Measurements from ENCODE around the gene S100A9. TPM values are rescaled to one million over a fixed set of nuclear protein-coding genes. Genes with fewer than 3 reads are reported as not detected.

Gene S100A9
- total and polyA plus RNA-seq, 4 donors: 394 to 16,342 (median 659) TPM

DNA sequence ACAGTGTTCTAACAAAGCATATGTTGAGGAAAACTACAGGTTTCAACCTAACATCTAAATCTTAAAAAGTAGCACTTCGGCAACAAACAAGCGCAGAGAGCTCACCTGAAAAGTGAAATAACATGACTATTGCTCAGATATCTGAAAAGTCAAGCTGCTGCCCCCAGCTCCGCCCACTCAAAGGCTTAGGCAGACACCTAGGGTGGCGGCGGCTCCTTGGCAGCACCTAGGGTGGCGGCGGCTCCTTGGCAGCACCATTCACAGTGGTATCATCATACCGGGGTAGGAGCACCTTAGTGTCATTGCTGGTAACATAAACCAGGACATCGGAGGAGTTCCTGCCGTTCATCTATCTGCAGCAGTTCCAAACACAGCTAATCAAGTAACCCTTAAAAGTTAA is 21.9 kb downstream of the S100A9 start:
- TF ChIP-seq, protein P1, sequence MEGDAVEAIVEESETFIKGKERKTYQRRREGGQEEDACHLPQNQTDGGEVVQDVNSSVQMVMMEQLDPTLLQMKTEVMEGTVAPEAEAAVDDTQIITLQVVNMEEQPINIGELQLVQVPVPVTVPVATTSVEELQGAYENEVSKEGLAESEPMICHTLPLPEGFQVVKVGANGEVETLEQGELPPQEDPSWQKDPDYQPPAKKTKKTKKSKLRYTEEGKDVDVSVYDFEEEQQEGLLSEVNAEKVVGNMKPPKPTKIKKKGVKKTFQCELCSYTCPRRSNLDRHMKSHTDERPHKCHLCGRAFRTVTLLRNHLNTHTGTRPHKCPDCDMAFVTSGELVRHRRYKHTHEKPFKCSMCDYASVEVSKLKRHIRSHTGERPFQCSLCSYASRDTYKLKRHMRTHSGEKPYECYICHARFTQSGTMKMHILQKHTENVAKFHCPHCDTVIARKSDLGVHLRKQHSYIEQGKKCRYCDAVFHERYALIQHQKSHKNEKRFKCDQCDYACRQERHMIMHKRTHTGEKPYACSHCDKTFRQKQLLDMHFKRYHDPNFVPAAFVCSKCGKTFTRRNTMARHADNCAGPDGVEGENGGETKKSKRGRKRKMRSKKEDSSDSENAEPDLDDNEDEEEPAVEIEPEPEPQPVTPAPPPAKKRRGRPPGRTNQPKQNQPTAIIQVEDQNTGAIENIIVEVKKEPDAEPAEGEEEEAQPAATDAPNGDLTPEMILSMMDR (IDR thresholded peaks at IDR 0.05; ENCODE audit: control extremely low read depth, extremely low read depth): no peak
- no peak for DNase-seq
- H3K9me3 ChIP-seq (ENCODE audit: control insufficient read depth in 4 of 4, insufficient read depth in 3 of 4, low read length in 3 of 4): peaks cover 0 to 7% (median 2%) of the 10 kb centered on the region in 4 donors
- H3K27me3 ChIP-seq (ENCODE audit: control insufficient read depth in 3 of 3, insufficient read depth in 3 of 3, low read length in 2 of 3): no peaks in the 10 kb centered on the region
- no peak overlapping the region for H3K27ac ChIP-seq (ENCODE audit: low read depth in 1 of 2, low read length in 1 of 2)
- peaks cover 0 to 2% (median 0%) of the 10 kb centered on the region in 5 donors for H3K4me1 ChIP-seq (ENCODE audit: control insufficient read depth in 5 of 5, insufficient read depth in 5 of 5, low read length in 5 of 5)
- no peak overlapping the region for H3K9ac ChIP-seq (ENCODE audit: insufficient read depth in 1 of 2, low read length in 2 of 2)
- no peak overlapping the region for H3K4me3 ChIP-seq
- no peaks in the 10 kb centered on the region for H3K36me3 ChIP-seq (ENCODE audit: control insufficient read depth in 4 of 4, insufficient read depth in 4 of 4, low read length in 4 of 4)
- 90 to 93% methylated on average over 10 of the region's 10 CpGs for WGBS, 2 donors
- no peak for ATAC-seq (ENCODE audit: insufficient read depth, low FRiP score)

DNA sequence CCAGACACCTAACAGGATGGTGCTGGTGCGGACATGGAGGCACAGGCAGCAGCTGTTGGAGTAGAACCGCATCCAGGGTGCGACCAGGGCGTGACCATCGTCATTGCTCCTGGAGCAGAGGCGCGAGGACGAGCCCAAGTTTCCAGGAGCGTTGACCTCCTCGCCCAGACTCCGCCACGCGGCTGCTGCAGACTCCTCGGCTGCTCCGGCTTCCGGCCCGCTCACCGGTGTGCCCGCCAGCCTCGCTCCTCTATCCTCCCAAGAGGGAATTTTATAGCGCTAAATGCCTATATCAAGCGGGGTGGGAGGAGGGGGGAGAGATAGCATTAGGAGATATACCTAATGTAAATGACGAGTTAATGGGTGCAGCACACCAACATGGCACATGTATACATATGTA is 23.1 kb downstream of the S100A9 start:
- ATAC-seq (ENCODE audit: insufficient read depth, low FRiP score) (no peak), DNase-seq (no peak)
- Histone ChIP-seq H3K36me3 (ENCODE audit: control insufficient read depth in 4 of 4, insufficient read depth in 4 of 4, low read length in 4 of 4) (no peaks in the 10 kb centered on the region), H3K9ac (ENCODE audit: insufficient read depth in 1 of 2, low read length in 2 of 2) (no peak overlapping the region), H3K27me3 (ENCODE audit: control insufficient read depth in 3 of 3, insufficient read depth in 3 of 3, low read length in 2 of 3) (no peaks in the 10 kb centered on the region), H3K4me1 (ENCODE audit: control insufficient read depth in 5 of 5, insufficient read depth in 5 of 5, low read length in 5 of 5) (peaks cover 0 to 2% (median 0%) of the 10 kb centered on the region in 5 donors), H3K9me3 (ENCODE audit: control insufficient read depth in 4 of 4, insufficient read depth in 3 of 4, low read length in 3 of 4) (peaks cover 0 to 7% (median 2%) of the 10 kb centered on the region in 4 donors), H3K4me3 (no peak overlapping the region), H3K27ac (ENCODE audit: low read depth in 1 of 2, low read length in 1 of 2) (no peak overlapping the region)
- TF ChIP-seq, protein P1 (IDR thresholded peaks at IDR 0.05; ENCODE audit: control extremely low read depth, extremely low read depth): no peak
- WGBS, 2 donors: 94 to 97% methylated on average over 23 of the region's 23 CpGs

DNA sequence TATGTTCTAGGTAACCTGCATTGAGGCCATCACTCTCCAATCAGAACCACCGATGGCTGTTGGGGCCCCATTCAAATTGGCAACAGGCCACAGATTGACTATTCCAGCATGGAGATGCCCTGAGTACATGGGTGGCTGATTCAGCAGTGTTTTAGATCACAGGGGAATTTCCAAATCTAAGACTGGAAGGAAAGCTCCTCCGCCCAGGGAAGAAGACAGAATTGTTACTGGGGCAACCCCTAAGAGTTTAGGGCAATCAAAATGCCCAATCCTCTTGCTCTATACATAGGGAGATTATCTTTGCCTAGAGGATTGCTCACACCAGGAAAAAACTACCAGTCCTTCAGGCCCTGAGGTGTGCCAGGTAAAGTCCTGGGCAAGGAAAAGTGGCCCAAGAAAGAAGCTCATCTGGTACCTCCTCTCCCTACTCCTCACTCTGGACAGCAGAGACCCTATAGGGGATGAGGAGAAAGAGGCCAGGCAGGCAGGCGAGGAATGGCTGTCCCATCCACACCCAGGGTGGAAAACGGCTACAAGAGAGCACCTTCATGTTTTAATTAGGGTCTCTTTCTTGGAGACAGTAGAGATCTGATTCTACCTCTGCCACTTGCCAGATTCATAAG is 27.4 kb downstream of the S100A9 start:
- Histone ChIP-seq H3K27me3 (ENCODE audit: control insufficient read depth in 3 of 3, insufficient read depth in 3 of 3, low read length in 2 of 3) (peaks cover 0 to 2% (median 0%) of the 10 kb centered on the region in 3 donors), H3K9me3 (ENCODE audit: control insufficient read depth in 4 of 4, insufficient read depth in 3 of 4, low read length in 3 of 4) (peaks cover 0 to 7% (median 2%) of the 10 kb centered on the region in 4 donors), H3K36me3 (ENCODE audit: control insufficient read depth in 4 of 4, insufficient read depth in 4 of 4, low read length in 4 of 4) (no peaks in the 10 kb centered on the region), H3K9ac (ENCODE audit: insufficient read depth in 1 of 2, low read length in 2 of 2) (no peak overlapping the region), H3K4me1 (ENCODE audit: control insufficient read depth in 5 of 5, insufficient read depth in 5 of 5, low read length in 5 of 5) (no peaks in the 10 kb centered on the region), H3K27ac (ENCODE audit: low read depth in 1 of 2, low read length in 1 of 2) (no peak overlapping the region), H3K4me3 (no peak overlapping the region)
- TF ChIP-seq, protein P1 (IDR thresholded peaks at IDR 0.05; ENCODE audit: control extremely low read depth, extremely low read depth): no peak
- DNase-seq (no peak), ATAC-seq (ENCODE audit: insufficient read depth, low FRiP score) (no peak)
- WGBS, 2 donors: 78 to 83% methylated on average over 4 of the region's 4 CpGs
